GM23338 (cell line): Measurements from ENCODE around the gene MAIP1. TPM values are rescaled to one million over a fixed set of nuclear protein-coding genes. Genes with fewer than 3 reads are reported as not detected.

Experiments
- ATAC-seq: fragments of 200-7000 bp; cut with Tn5 transposase; 3 replicates; pipeline ENCODE4 v1.9.1; 2020
- DNase-seq: peaks from one replicate; pipeline ENCODE4 v3.0.0-alpha.2; 2015; ENCODE audit warnings: low spot score
- H2AFZ ChIP-seq: fragments of 200-600 bp; sonication (generic); 2 replicates; pipeline ENCODE4 v1.8.0; 2016; ENCODE audit warnings: antibody characterized with exemption, mild to moderate bottlenecking, moderate library complexity
- H3F3A ChIP-seq: fragments of 200-600 bp; sonication (generic); replicated peaks from 2 replicates; pipeline ENCODE4 v1.8.0; 2017; ENCODE audit warnings: antibody characterized with exemption, mixed run types, low read depth
- H3K27ac ChIP-seq: fragments of 200-600 bp; sonication (generic); 2 replicates; pipeline ENCODE4 v1.6.1; 2016; ENCODE audit warnings: low read depth
- H3K27me3 ChIP-seq: fragments of 200-600 bp; sonication (generic); 2 replicates; pipeline ENCODE4 v1.8.0; 2016; ENCODE audit warnings: mild to moderate bottlenecking, mixed run types, moderate library complexity; ENCODE audit not compliant: insufficient read depth
- H3K36me3 ChIP-seq: fragments of 200-600 bp; sonication (generic); 2 replicates; pipeline ENCODE4 v1.8.0; 2016; ENCODE audit warnings: mild to moderate bottlenecking; ENCODE audit not compliant: insufficient read depth
- H3K4me1 ChIP-seq: fragments of 200-600 bp; sonication (generic); 2 replicates; pipeline ENCODE4 v1.8.0; 2016; ENCODE audit warnings: mild to moderate bottlenecking, moderate library complexity; ENCODE audit not compliant: insufficient read depth
- H3K4me2 ChIP-seq: fragments of 200-600 bp; sonication (generic); 2 replicates; pipeline ENCODE4 v1.7.1; 2017; ENCODE audit warnings: mixed run types
- H3K4me3 ChIP-seq: fragments of 200-600 bp; sonication (generic); 2 replicates; pipeline ENCODE4 v1.6.1; 2016; ENCODE audit warnings: mixed run types
- H3K79me2 ChIP-seq: fragments of 200-600 bp; sonication (generic); replicated peaks from 2 replicates; pipeline ENCODE4 v1.8.0; 2017; ENCODE audit warnings: mild to moderate bottlenecking; ENCODE audit not compliant: insufficient read depth
- H3K9me2 ChIP-seq: fragments of 200-600 bp; sonication (generic); 2 replicates; pipeline ENCODE4 v1.8.0; 2017; ENCODE audit not compliant: insufficient read depth
- H4K20me1 ChIP-seq: fragments of 200-600 bp; sonication (generic); replicated peaks from 2 replicates; pipeline ENCODE4 v1.8.0; 2017; ENCODE audit warnings: mild to moderate bottlenecking; ENCODE audit not compliant: insufficient read depth
- H3K27ac Mint-ChIP-seq: 2 replicates; pipeline ENCODE4 v1.8.0; 2020; ENCODE audit warnings: inconsistent platforms, mild to moderate bottlenecking, moderate library complexity, mixed read lengths
- H3K27me3 Mint-ChIP-seq: 3 replicates; pipeline ENCODE4 v1.8.0; 2022; ENCODE audit warnings: low read depth, mild to moderate bottlenecking, moderate library complexity, mixed read lengths, inconsistent platforms; ENCODE audit not compliant: insufficient read depth, poor library complexity
- H3K36me3 Mint-ChIP-seq: 3 replicates; pipeline ENCODE4 v1.8.0; 2021; ENCODE audit warnings: low read depth, mild to moderate bottlenecking, inconsistent platforms, moderate library complexity, mixed read lengths
- H3K4me1 Mint-ChIP-seq: 3 replicates; pipeline ENCODE4 v1.8.0; 2020; ENCODE audit warnings: mild to moderate bottlenecking, inconsistent platforms, mixed read lengths
- H3K4me3 Mint-ChIP-seq: 3 replicates; pipeline ENCODE4 v1.8.0; 2021; ENCODE audit warnings: moderate library complexity, mild to moderate bottlenecking, inconsistent platforms, mixed read lengths
- H3K9me3 Mint-ChIP-seq: 3 replicates; pipeline ENCODE4 v1.8.0; 2020; ENCODE audit warnings: moderate library complexity, mild to moderate bottlenecking, inconsistent platforms, mixed read lengths
- CREB1 ChIP-seq: fragments of 250-450 bp; sonication (Bioruptor Pico); IDR thresholded peaks from 2 replicates; pipeline ENCODE4 v1.5.0; 2020; ENCODE audit warnings: low read depth, mild to moderate bottlenecking, moderate library complexity
- ZNF331 ChIP-seq: fragments of 250-450 bp; sonication (Bioruptor Pico); IDR thresholded peaks from 2 replicates; pipeline ENCODE4 v1.5.0; 2020; ENCODE audit warnings: low read depth, mild to moderate bottlenecking, moderate library complexity
- polyA plus RNA-seq: library from polyadenylated mRNA; unstranded; fragments of >200 nt; fragmentation: Nextera tagmentation; extraction: Ambion mirVana; gene quantifications from 2 replicates; pipeline ENCODE4 v1.2.1, GENCODE V29; 2016
- total RNA-seq: library from RNA; depleted of rRNA; stranded (reverse); fragments of >200 nt; shearing (Covaris generic); gene quantifications from 2 replicates; pipeline ENCODE4 v1.2.3, GENCODE V29; 2014
- TF ChIP-seq, protein P1 (sequence below): IDR thresholded peaks from one replicate; pipeline ENCODE4 v1.6.1; 2018; ENCODE audit warnings: antibody characterized with exemption; ENCODE audit not compliant: unreplicated experiment
- TF ChIP-seq, protein P2 (sequence below): fragments of 250-450 bp; sonication (Bioruptor Pico); IDR thresholded peaks from 2 replicates; pipeline ENCODE4 v1.5.0; 2020; ENCODE audit warnings: mild to moderate bottlenecking, moderate library complexity

MAIP1 gene
- total and polyA plus RNA-seq, 2 experiments from 2014 or later = 36.0 to 41.9 TPM

DNA sequence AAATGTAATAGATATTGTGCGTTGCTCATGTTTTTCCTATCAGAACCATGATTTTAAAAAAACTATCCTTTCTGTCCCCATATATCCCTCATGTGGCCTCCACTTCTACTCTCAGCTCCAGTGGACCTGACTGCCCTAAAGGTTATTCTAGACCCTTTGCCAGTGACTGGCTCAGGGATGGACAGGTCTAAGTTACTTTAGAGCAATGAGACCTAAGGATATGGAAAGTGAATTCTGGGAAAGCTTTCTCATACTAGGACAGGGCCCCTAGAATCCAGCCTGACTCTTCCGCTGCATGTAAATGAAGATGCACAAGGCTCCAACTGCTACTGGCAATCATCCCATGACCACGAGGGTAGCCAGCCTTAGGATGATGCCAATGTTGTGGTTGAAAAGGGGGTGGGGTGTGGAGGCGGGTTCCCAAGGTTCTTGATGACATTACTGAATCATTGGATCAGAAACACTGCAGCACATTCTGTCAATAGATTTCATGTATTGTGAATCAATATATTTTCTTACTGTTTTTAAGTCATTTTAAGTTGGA is 23.0 kb upstream of the MAIP1 start:
- Histone ChIP-seq H3K27me3 (no peaks in the 10 kb centered on the region), H3K27ac (peak overlapping the region; percentile 11; the same call in 1 of the 2 replicates), H3K9me2 (no peaks in the 10 kb centered on the region), H3K4me1 (peaks cover 20% of the 10 kb centered on the region), H4K20me1 (no peaks in the 10 kb centered on the region; the same call in 1 of the 2 replicates), H3K4me2 (no peak overlapping the region), H2AFZ (no peak overlapping the region), H3K79me2 (no peaks in the 10 kb centered on the region), H3K4me3 (no peak overlapping the region), H3F3A (no peaks in the 10 kb centered on the region), H3K36me3 (peaks cover 6% of the 10 kb centered on the region; the same call in 1 of the 2 replicates)
- TF ChIP-seq, protein P1, sequence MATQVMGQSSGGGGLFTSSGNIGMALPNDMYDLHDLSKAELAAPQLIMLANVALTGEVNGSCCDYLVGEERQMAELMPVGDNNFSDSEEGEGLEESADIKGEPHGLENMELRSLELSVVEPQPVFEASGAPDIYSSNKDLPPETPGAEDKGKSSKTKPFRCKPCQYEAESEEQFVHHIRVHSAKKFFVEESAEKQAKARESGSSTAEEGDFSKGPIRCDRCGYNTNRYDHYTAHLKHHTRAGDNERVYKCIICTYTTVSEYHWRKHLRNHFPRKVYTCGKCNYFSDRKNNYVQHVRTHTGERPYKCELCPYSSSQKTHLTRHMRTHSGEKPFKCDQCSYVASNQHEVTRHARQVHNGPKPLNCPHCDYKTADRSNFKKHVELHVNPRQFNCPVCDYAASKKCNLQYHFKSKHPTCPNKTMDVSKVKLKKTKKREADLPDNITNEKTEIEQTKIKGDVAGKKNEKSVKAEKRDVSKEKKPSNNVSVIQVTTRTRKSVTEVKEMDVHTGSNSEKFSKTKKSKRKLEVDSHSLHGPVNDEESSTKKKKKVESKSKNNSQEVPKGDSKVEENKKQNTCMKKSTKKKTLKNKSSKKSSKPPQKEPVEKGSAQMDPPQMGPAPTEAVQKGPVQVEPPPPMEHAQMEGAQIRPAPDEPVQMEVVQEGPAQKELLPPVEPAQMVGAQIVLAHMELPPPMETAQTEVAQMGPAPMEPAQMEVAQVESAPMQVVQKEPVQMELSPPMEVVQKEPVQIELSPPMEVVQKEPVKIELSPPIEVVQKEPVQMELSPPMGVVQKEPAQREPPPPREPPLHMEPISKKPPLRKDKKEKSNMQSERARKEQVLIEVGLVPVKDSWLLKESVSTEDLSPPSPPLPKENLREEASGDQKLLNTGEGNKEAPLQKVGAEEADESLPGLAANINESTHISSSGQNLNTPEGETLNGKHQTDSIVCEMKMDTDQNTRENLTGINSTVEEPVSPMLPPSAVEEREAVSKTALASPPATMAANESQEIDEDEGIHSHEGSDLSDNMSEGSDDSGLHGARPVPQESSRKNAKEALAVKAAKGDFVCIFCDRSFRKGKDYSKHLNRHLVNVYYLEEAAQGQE = no peak
- TF ChIP-seq CREB1 (CRISPR knock-in tag) (no peak), ZNF331 (no peak)
- TF ChIP-seq, protein P2, sequence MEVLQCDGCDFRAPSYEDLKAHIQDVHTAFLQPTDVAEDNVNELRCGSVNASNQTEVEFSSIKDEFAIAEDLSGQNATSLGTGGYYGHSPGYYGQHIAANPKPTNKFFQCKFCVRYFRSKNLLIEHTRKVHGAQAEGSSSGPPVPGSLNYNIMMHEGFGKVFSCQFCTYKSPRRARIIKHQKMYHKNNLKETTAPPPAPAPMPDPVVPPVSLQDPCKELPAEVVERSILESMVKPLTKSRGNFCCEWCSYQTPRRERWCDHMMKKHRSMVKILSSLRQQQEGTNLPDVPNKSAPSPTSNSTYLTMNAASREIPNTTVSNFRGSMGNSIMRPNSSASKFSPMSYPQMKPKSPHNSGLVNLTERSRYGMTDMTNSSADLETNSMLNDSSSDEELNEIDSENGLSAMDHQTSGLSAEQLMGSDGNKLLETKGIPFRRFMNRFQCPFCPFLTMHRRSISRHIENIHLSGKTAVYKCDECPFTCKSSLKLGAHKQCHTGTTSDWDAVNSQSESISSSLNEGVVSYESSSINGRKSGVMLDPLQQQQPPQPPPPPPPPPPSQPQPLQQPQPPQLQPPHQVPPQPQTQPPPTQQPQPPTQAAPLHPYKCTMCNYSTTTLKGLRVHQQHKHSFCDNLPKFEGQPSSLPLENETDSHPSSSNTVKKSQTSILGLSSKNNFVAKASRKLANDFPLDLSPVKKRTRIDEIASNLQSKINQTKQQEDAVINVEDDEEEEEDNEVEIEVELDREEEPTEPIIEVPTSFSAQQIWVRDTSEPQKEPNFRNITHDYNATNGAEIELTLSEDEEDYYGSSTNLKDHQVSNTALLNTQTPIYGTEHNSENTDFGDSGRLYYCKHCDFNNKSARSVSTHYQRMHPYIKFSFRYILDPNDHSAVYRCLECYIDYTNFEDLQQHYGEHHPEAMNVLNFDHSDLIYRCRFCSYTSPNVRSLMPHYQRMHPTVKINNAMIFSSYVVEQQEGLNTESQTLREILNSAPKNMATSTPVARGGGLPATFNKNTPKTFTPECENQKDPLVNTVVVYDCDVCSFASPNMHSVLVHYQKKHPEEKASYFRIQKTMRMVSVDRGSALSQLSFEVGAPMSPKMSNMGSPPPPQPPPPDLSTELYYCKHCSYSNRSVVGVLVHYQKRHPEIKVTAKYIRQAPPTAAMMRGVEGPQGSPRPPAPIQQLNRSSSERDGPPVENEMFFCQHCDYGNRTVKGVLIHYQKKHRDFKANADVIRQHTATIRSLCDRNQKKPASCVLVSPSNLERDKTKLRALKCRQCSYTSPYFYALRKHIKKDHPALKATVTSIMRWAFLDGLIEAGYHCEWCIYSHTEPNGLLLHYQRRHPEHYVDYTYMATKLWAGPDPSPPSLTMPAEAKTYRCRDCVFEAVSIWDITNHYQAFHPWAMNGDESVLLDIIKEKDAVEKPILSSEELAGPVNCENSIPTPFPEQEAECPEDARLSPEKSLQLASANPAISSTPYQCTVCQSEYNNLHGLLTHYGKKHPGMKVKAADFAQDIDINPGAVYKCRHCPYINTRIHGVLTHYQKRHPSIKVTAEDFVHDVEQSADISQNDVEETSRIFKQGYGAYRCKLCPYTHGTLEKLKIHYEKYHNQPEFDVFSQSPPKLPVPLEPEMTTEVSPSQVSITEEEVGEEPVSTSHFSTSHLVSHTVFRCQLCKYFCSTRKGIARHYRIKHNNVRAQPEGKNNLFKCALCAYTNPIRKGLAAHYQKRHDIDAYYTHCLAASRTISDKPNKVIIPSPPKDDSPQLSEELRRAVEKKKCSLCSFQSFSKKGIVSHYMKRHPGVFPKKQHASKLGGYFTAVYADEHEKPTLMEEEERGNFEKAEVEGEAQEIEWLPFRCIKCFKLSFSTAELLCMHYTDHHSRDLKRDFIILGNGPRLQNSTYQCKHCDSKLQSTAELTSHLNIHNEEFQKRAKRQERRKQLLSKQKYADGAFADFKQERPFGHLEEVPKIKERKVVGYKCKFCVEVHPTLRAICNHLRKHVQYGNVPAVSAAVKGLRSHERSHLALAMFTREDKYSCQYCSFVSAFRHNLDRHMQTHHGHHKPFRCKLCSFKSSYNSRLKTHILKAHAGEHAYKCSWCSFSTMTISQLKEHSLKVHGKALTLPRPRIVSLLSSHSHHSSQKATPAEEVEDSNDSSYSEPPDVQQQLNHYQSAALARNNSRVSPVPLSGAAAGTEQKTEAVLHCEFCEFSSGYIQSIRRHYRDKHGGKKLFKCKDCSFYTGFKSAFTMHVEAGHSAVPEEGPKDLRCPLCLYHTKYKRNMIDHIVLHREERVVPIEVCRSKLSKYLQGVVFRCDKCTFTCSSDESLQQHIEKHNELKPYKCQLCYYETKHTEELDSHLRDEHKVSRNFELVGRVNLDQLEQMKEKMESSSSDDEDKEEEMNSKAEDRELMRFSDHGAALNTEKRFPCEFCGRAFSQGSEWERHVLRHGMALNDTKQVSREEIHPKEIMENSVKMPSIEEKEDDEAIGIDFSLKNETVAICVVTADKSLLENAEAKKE (CRISPR knock-in tag) = no peak
- peaks cover 5% of the 10 kb centered on the region for H3K27me3 Mint-ChIP-seq
- H3K4me3 Mint-ChIP-seq = no peak overlapping the region
- peaks cover 51% of the 10 kb centered on the region; the same call in 2 of the 3 replicates for H3K36me3 Mint-ChIP-seq
- DNase-seq (no peak), ATAC-seq (no peak; the same call in 2 of the 3 replicates)
- peaks cover 19% of the 10 kb centered on the region for H3K4me1 Mint-ChIP-seq
- peak overlapping the region; percentile 42; the same call in 1 of the 2 replicates for H3K27ac Mint-ChIP-seq
- no peaks in the 10 kb centered on the region for H3K9me3 Mint-ChIP-seq
